ENCODE data around the gene KRTAP12-3. TPM values are rescaled to one million over a fixed set of nuclear protein-coding genes. Genes with fewer than 3 reads are reported as not detected.

Gene KRTAP12-3
- polyA plus RNA-seq, 1 of the 3 experiments (the other 2 are of a cell fraction): not detected

- H3K27ac ChIP-seq (ENCODE audit: low read depth in 2 of 2, low read length in 1 of 2): no peak overlapping the region
- TF ChIP-seq RFX5 (IDR thresholded peaks at IDR 0.05; ENCODE audit: low read length): no peak
- TF ChIP-seq ZBTB33 (IDR thresholded peaks at IDR 0.05; ENCODE audit: borderline replicate concordance, low read depth): no peak
- no peak for TF ChIP-seq GABPA (IDR thresholded peaks at IDR 0.05; ENCODE audit: low read depth)
- TF ChIP-seq SIN3A (IDR thresholded peaks at IDR 0.05; ENCODE audit: borderline replicate concordance, low read depth, low read length): no peak
- TF ChIP-seq TAF1 (IDR thresholded peaks at IDR 0.05; ENCODE audit: borderline replicate concordance, low read depth, low read length): no peak
- TF ChIP-seq GATA2 (CRISPR knock-in tag; IDR thresholded peaks at IDR 0.05): no peak
- no peak for TF ChIP-seq ELF1 (IDR thresholded peaks at IDR 0.05)
- TF ChIP-seq YY1 (IDR thresholded peaks at IDR 0.05; ENCODE audit: low read depth): no peak
- no peak for TF ChIP-seq NFIC (IDR thresholded peaks at IDR 0.05; ENCODE audit: borderline replicate concordance)
- TF ChIP-seq NRF1 (IDR thresholded peaks at IDR 0.05; ENCODE audit: low read depth, low read length): no peak
- TF ChIP-seq EP300 (IDR thresholded peaks at IDR 0.05; ENCODE audit: borderline replicate concordance in 1 of 2, low read depth in 1 of 2, low read length in 1 of 2): no peak
- no peak for TF ChIP-seq IRF3 (IDR thresholded peaks at IDR 0.05; ENCODE audit: low read depth, low read length)
- no peak for TF ChIP-seq FOXJ3 (CRISPR knock-in tag; IDR thresholded peaks at IDR 0.05)
- TF ChIP-seq PBX3 (IDR thresholded peaks at IDR 0.05): no peak
- no peak overlapping the region for H3K4me2 ChIP-seq
- no peaks in the 10 kb centered on the region for H3K9me2 ChIP-seq
- 1% methylated on average over 2 of the region's 2 CpGs for WGBS (ENCODE audit: low lambda C conversion rate)
- ChIA-PET CTCF (interaction anchor here (0.7 kb wide), 1 partner anchor 10 kb away, joined by 3 read pairs; the partner anchor contains the start of gene KRTAP12-1), POLR2A (no interaction called here)
- no peak overlapping the region for H2AFZ ChIP-seq (ENCODE audit: low read depth)
- no peaks in the 10 kb centered on the region for H4K20me1 ChIP-seq (ENCODE audit: insufficient read depth)
- no peaks in the 10 kb centered on the region for H3K79me2 ChIP-seq (ENCODE audit: insufficient read depth)
- H3K9ac ChIP-seq: no peak overlapping the region
- H3F3A ChIP-seq (replicated peaks; ENCODE audit: insufficient read depth): no peaks in the 10 kb centered on the region
- no peaks in the 10 kb centered on the region for H3K36me3 ChIP-seq (replicated peaks in 1 of 2; ENCODE audit: control insufficient read depth in 1 of 2, insufficient read depth in 2 of 2, low read length in 1 of 2)
- H3K9me3 ChIP-seq: 0 out of 2 replicates have a peak, but pooled peaks cover 18% of the 10 kb centered on the region
- H3K27me3 ChIP-seq (ENCODE audit: insufficient read depth): peaks cover 37% of the 10 kb centered on the region
- no peak overlapping the region for H3K4me3 ChIP-seq (ENCODE audit: low read depth in 2 of 2, low read length in 1 of 2)
- H3K4me1 ChIP-seq (ENCODE audit: control insufficient read depth in 1 of 2, insufficient read depth in 2 of 2, low read depth in 1 of 2, low read length in 1 of 2): no peaks in the 10 kb centered on the region
- DNase-seq: no peak
These were observed 34.0 kb downstream of the KRTAP12-3 start for GRCh38 chr21:44691686-44692085.

Measured in SK-N-SH (cell line).